Retina (tissue), 1 donor: ENCODE data around the gene GFOD1.

ENCODE experiments used
- DNase-seq: peaks from one replicate; pipeline ENCODE4 v3.0.0-alpha.2; 2016

The GFOD1 gene

DNA sequence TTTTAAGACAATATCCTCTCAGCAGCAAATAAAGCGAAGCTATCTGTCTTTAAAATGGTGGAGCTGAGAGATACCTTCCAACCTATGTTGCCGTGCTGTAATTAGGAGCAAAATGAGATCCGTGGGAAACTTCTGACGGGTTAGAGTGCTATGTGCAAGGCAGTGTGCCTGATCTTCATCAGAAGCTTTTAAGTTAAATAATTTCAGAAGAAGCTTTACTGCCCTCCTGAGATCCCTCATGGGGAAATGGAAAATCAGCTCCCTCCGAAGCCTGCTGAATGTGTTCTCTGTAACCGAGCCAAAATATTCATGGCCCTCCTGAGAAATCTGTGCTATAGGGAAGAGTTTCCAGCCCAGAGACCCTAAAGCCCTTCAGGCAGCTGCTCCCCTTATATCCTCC is 115.3 kb downstream of the GFOD1 start:
- DNase-seq, result no peak

DNA sequence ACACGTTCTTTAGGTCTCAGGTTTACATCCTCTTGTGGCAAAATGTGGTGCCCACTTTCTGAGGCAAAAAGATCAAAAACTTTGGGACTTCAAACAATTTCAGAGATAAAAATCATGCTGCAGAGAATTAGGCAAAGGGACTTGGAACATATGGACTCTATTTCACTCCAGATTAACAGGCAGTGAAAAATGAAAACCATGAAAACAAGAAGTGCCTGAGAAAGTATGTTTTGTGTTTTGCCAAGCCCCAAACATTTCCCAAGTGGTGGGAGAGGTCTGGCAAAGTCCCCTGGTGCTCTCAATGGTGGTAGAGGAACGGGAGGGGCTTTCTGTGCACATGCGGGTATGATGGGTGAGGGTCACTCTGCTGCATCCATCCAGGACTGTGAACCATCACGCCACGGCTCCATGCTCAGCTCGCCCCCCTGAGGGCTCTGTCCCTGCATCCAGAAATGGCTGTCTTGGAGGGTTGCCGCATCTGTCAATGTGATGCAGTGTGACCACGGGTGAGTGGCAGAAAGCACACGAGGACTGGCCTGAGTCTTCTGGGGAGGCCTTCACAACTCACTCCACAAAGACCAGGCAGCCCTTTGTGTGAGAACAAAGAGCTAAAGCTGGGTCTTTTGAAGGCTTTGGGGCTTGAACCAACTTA is 115.9 kb downstream of the GFOD1 start:
- DNase-seq, result peak; percentile 61

DNA sequence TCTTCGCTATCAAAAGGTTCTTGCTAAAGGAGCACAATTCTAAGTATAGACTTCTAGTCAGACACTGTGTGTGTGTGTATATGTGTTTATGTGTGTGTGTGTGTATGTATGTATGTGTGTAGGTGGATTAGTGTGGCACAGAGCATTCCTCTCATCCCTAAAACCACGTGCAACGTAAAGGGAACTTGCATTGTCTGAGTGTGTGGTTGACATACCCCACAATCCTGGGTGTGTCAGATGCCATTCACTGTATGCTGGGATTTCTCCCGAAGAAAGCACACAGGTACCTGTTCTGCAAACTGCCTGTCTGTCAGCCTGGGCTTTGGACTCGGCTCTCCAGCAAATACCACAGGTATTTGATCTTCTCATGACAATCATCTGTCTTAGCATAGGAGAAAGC is 116.8 kb downstream of the GFOD1 start:
- DNase-seq, result no peak

DNA sequence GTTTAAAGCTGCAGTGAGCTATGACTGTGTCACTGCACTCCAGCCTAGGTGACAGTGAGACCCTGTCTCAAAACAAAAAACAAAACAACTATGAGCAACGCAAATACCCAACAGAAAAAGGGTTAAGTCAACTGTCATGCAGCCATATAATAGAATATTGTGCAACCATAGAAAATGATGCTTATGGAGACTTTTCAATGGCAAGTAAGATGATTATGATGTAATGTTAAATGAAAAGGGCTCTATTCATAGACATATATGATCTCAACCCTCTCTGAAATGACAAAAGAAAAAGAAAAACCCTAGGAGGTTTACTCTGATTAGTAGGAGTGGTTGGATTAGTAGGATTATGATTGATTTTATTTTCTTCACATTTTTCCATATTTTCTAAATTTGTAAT is 117.8 kb downstream of the GFOD1 start:
- DNase-seq, result no peak

DNA sequence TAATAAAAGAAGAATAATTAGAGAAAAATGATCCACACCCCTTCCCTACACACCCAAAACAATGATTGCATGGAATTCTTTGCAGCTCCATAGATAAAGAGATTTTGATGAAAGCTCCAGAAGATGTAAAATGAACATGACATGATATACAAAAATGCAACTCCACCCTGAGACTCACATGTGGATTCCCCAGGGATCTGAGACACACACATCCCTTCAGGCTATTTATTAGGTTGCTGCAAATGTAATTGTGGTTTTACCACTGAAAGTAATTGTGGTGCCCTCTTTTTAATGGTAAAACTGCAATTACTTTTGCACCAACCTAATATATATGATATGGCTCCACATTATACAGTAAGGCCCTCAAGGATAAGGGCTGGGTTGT is 118.7 kb downstream of the GFOD1 start:
- no peak for DNase-seq

DNA sequence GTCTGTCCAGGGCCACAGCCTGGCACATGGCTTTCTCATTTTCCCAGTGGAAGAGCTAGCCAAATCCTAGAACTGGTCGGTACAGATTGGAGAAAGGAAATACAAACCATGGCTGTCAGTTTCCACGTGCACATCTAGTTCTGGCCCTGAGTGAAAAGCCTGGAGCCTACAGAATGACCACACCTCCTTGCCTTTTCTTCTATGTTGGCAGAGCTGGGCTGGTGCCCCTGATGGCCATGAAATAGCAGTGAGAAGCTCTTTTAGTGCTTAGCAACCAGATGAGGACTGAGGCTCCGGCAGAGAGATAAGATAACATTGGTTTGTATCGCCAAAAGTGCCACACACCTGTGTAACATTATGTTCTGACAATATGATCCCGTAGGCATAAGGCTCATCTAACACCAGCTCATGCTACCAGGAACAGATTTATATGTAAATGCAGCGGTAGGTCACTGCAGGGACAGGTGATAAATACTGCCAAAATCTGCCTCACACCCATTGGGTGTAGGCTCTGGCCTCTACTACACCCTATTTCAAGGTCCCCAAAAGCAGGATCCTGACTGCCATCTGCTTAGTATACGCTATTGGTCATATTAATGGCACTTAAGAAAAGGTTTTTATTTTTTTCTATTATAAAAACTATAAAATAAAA is 119.2 kb downstream of the GFOD1 start:
- DNase-seq, result no peak

DNA sequence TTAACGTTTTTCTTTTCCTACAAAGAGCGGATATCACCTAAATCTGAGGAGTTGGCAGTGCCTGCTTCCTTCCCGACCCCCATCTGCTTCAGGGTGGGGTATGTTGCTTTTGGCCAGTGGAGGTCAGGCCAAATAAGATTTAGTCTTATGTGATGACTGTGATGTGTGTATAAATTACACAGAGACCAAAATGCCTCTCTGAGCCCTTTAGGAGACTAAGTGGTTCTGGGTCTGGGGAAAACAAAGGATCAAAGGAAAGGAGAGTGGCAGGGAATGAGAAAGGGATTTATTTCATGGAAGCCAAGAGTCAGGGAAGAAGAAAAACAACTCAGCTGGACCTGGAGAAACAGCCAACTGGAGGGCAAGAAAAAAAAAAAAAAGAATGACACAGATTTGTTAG is 120.0 kb downstream of the GFOD1 start:
- no peak for DNase-seq

DNA sequence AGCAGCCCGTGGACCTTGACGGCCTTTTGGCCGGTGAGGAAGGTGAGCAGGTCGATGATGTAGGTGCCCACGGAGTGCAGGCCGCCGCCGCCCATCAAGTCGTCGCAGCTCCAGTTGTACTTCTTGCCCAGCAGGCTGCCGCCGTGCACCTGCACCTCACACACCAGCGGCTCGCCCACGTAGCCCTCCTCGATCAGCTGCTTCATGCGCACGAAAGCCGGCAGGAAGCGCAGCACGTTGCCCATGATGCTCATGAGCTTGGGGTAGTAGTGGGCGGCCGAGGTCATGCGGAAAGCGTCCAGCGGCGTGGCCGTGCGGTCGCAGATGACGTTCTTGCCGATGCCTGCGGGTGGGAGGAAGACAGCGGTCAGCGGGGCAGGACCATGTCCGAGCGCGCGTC is 122.1 kb downstream of the GFOD1 start:
- DNase-seq, result no peak

DNA sequence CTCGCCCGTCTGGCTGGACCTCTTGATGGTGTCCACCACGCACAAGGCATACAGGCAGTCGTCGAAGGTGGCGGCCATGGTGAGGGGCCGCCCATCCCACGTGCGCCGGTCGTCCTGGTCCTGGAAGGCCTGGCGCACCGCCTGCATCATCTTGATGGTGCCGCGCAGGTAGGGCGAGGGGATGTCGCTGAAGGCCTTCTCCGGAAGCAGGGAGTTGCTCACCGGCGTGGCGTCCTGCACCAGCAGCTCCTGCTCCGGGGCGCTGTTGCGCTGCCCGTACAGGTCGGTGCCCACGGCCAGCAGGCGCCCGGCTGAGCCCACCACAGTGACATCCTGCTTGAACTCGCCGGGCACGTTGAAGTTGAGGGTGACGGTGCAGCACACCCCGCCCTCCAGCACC is 122.6 kb downstream of the GFOD1 start:
- no peak for DNase-seq

DNA sequence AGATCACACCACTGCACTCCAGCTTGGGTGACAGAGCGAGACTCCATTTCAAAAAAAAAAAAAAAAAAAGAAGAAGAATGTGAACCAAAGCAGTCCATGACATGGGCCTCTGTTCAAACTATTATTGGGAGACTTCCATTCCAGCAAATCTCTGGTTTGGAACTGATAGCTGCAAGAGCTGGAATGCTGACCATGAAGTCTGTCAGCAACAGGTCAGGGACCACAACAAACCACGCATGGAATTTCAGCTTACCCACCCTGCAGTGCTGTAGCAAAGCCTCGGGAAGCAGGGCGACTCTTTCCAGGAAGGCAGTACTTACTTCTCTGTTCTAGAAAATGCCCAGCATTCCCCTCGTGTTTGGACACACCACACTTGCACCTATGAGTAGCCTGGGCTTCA is 125.0 kb downstream of the GFOD1 start:
- no peak for DNase-seq

DNA sequence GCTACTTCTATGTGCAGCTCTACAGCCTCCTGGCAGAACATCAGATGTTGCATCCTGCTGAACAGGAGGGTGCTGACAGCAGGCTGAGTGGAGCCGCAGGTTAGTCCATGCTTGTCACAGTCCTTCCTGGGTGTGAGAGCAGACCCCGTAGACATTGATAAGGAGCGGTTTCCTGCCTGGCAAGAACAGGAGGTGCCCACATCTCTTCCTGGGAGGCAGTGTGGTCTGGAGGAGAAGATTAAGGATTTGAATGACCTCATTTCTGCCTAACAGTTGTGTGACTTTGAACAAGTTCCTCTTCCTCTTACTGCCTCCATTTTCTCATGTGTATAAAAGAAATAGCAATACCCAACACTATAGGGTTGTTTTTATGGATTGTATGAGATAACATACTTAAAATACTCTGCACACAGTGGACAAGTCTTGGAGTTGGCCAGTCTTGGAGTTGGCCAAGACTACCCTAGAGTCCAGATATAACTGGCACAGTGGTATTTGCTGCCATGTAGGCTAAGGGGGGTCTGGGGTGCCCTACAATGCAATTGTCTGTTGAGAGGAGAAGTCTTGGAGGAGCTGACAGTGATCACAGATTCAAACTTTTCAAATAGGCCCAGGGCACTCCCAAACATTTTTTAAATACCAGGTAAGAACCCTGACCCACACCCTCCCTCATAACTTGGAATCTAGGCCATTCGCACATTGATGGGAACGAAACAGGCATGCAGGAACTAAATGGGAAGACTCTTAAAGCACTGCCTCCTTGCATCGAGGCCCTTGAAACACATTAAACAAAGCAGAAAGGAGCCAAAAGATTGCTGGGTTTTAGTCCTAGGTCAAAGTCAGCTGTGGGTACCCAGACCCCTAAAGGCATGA is 126.5 kb downstream of the GFOD1 start:
- no peak for DNase-seq

DNA sequence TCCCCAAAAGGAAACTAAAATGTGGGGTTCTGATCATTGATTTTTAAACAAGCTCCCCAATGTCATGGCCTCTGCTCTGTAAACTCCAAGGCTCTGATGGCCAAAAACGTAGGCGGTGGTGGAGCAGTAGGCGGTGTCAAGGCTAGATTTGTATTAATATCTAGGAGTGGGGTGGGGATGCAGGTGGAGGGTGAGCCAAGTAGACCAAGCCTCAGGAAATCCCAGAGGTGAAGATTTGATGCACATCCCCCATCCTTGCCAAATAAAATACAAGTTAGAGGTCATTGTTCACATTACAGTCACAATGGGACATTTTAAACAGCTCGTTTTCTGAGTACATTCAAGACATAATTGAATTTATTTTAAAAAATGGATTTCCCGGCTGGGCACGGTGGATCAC is 128.1 kb downstream of the GFOD1 start:
- DNase-seq, result no peak

DNA sequence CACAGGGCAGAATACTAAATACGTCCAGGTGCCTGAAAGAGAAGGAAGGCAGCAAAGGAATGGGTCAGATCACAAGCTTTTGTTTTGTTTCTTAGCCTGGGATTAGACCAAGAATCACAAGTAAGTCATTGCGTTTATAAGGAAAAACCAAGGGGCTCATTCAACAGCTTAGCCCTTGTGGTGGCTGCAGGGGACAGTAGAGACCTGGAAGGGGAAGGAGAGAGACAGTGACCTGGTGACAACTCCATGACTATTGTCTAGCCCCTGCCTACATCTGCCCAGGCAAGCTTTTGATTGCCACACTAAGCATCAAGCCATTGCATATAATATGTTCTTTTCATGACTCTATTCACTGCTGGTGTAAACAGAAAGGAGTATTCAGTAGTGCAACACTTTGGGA is 128.9 kb downstream of the GFOD1 start:
- DNase-seq, result no peak

DNA sequence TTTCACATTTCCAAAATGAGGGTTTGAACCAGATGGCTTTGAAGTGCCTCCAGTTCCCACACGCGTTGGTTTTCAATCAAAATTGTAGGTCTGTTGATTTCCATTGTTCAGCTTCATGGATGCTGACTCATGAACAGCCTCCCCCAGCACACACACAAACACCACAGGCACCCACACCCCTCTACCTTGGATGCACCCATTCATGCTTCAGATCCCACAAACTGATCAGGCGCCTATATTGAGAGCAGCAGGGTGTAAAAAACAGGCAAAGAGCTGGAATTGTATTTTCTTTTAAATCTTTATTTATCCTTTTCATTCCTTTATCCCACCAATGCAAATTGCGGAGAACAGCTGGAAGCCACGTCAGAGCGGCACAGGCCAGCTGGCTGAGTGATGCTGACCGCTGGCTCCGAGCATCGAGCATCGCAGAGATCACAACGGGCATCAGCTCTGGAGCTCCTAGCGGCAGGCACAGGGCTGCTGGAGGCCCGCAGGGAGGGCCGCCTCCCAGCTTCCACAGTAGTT is 129.8 kb downstream of the GFOD1 start:
- peak; percentile 33 for DNase-seq

DNA sequence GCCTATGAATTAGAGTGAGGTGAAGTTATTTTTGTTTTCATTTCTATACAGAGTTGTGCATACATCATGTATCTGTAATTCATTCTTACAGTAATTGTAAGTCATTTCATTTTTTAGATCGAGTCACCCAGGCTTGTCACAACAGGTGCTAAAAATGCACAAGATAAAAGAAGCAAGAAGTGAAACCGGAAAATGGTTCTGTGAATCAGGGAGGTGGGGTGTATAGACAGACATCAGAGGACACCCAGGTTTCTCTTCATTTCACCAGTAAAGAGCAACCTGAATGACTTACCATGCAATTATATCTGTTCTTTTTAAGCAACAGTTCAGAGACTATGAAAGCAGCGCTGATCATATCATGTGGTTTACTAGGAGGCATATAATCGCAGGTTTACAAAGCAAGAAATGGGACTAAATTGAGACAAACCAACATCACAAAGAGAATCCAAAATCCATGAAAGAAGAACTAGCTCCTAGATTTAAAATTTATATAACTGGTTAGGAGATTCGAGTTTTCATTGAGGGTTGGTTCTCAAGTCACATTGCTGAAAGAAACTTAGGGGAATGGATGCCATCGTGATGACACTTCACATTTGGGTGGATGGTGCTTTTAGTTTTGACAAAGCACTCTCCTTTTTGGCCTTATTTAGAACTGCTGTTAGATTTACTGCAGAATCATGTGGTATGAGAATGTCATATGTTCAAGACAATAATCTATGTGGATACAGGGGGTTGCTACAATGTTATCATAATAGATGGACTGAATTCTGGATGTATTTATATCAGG is 131.2 kb downstream of the GFOD1 start:
- DNase-seq, result no peak

DNA sequence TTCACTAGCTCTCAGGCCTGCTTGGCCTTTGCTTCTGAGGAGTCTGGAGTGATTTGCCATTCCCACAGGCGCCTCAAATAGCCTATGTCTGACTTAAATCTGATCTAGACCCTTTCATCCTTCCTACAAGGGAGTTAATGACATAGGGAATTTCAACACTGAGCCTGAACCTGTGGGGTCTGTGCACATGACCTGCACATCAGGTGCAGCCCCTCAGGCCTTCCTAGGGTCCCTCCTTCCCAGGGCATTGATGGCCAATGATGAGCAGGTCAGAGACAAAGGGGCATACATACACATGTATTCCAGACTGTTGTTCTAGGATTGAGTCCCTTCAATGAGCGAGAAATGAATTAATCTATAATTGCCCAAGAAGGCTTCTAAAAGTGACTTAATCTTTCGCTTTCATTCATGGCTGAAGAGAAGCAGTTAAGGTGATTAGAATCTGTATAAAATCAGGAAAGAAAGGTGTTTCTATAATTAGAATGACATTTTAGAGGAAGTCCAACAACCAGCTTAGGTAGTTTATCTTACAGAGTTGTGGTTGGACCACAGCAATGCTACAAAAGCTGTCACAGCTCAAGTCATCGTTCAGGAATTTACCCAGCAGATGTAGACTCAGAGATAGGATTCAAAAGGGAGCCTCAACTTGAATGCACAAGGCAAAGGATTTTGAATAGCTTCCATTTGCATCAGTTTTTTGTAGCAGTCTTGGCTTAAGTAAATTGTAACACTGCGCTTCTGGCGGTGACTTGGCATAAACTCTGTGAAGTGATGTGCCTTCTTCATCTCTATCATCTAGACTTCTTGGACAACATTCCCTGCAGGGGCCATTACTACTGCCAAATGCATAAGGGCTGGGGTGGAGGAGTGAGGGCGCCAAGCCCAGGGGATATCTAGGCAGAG is 132.1 kb downstream of the GFOD1 start:
- no peak for DNase-seq

DNA sequence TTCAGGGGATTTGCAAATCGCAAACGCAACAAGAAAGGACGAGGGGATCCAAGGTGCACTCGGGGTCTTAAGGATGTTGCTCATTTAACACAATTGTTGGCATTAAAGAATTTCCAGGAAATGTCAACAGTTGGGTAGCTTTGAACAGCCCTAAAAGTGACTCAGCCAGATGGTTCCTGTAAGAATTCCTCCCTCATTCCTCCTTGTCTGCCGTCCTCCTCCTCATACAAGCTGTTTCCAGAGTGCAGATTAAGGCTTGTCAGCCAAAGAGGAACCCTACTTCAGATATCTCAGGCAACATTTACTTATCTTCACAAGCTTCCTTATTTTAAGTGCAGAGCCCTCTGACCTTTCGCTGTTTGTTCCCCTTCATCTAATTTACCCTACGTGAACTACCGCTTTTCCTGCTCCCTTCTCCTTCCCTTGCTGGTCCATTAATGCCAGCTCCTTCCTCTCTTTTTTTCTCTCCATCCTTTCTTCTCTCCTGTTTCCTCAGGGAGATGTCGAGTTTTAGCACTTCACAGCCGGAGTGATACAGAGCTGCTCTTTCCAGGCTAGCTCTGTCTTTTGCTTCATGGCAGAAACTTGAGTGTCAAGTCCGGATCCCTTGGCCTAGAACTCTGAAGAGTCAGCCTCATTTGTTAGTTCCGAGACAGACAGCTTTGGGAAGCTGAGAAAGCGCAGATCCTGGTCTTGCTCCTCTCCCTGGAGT is 132.9 kb downstream of the GFOD1 start:
- DNase-seq, result no peak

DNA sequence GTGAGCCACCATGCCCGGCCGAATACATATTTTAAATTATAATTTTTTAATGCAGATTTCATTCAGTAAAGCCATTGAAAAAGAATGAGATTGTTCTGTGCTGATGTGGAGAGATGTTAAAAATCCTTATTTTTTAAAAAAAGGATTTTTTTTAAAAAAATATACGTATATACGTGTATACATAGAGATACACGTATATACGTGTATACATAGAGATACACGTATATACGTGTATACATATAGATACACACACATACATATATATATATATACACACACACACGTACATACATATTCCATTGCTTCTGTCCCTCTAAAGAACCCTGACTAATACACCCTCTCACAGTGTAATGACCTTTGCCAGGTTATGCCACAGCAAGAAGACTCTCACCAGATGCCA is 135.2 kb downstream of the GFOD1 start:
- no peak for DNase-seq

DNA sequence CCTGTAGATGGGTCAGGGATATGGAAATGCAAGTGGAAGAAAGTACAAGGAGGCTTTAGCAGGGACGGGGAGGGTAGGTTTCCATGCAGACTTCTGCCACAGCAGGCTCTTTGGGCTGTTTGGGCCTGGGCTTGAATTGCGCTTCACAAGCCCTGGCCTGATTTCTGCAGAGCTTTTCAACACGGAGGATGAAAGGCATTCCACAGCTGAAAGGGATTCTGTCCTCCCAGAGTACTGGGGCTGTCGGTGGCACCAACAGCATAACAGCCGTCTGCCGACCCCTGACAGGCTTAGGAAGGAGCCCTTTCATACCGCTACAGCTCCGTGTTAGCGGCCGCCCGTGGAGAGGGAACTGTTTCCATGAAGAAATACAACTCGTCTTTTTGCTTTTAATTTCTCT is 136.1 kb downstream of the GFOD1 start:
- DNase-seq, result peak; percentile 75

DNA sequence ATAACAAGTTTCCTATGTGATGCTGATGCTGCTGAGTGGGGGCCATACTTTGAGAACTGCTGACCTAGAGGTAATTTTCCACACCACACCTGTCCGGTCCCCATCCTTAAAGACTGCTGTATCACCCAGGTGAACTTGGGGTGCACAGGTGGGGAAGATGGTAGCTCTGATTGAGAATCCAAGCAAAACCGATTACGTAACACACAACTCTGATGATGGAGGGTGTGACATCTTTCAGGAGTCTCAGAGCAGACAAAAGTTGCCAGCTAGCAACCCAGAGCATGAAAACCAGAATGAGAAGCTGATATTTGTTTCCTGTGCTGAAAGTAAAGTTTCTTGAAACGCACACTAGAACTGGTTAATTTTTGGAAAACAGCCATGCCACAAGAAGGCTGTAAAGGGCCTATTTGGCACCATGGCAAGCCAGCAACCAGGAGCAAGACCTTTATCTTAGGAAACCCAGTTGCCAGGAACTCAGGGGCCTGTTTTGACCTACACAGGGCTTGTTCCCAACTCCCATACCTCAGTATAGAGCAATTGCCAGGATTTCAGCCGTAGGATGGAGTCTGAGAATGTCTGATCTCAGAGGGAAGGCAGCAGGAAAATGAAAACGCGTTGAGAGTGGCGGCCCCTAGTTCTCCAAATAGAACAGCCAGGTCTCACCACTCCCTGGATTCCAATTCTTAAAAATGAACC is 137.4 kb downstream of the GFOD1 start:
- DNase-seq, result no peak
